Hepatocyte (in vitro differentiated cells): ENCODE results near the gene ANKRD10. TPM values are rescaled to one million over a fixed set of nuclear protein-coding genes. Genes with fewer than 3 reads are reported as not detected.

ENCODE experiments used
- DNase-seq: peaks from one replicate; pipeline ENCODE4 v3.0.0-alpha.2; 2016; ENCODE audit warnings: low spot score
- H2AFZ ChIP-seq: fragments of 200-600 bp; sonication (generic); 2 replicates; pipeline ENCODE4 v1.6.0; 2016; ENCODE audit warnings: antibody characterized with exemption, mild to moderate bottlenecking
- H3K27ac ChIP-seq: fragments of 200-600 bp; sonication (generic); 2 replicates; pipeline ENCODE4 v1.5.1; 2016; ENCODE audit warnings: mild to moderate bottlenecking
- H3K27me3 ChIP-seq: fragments of 200-600 bp; sonication (generic); 2 replicates; pipeline ENCODE4 v1.6.1; 2016
- H3K36me3 ChIP-seq: fragments of 200-600 bp; sonication (generic); replicated peaks from 2 replicates; pipeline ENCODE4 v1.5.1; 2016; ENCODE audit warnings: low read depth; ENCODE audit not compliant: insufficient read depth
- H3K4me1 ChIP-seq: fragments of 200-600 bp; sonication (generic); 2 replicates; pipeline ENCODE4 v1.5.1; 2016; ENCODE audit warnings: mild to moderate bottlenecking, moderate library complexity; ENCODE audit not compliant: insufficient read depth
- H3K4me2 ChIP-seq: fragments of 200-600 bp; sonication (generic); 2 replicates; pipeline ENCODE4 v1.6.0; 2016
- H3K4me3 ChIP-seq: fragments of 200-600 bp; sonication (generic); 2 replicates; pipeline ENCODE4 v1.5.1; 2016; ENCODE audit warnings: mild to moderate bottlenecking
- H3K79me2 ChIP-seq: fragments of 200-600 bp; sonication (generic); 2 replicates; pipeline ENCODE4 v1.6.0; 2017; ENCODE audit warnings: mild to moderate bottlenecking
- H3K9me2 ChIP-seq: fragments of 200-600 bp; sonication (generic); replicated peaks from 2 replicates; pipeline ENCODE4 v1.6.0; 2017; ENCODE audit warnings: mild to moderate bottlenecking; ENCODE audit not compliant: insufficient read depth
- H3K9me3 ChIP-seq: fragments of 200-600 bp; sonication (generic); 2 replicates; pipeline ENCODE4 v1.5.1; 2016; ENCODE audit warnings: low read depth, mild to moderate bottlenecking
- H4K20me1 ChIP-seq: fragments of 200-600 bp; sonication (generic); 2 replicates; pipeline ENCODE4 v1.6.0; 2016; ENCODE audit warnings: mild to moderate bottlenecking; ENCODE audit not compliant: insufficient read depth, poor library complexity, severe bottlenecking
- CTCF ChIP-seq: fragments of 200-600 bp; sonication (generic); IDR thresholded peaks from 2 replicates; pipeline ENCODE4 v1.5.1; 2016; ENCODE audit warnings: antibody characterized with exemption, mild to moderate bottlenecking; ENCODE audit not compliant: poor library complexity
- EZH2 ChIP-seq: fragments of 200-600 bp; sonication (generic); IDR thresholded peaks from 2 replicates; pipeline ENCODE4 v1.6.1; 2016; ENCODE audit warnings: antibody characterized with exemption, mild to moderate bottlenecking, borderline replicate concordance
- EZH2phosphoT487 ChIP-seq: fragments of 200-600 bp; sonication (generic); IDR thresholded peaks from one replicate; pipeline ENCODE4 v1.6.1; 2018; ENCODE audit warnings: antibody characterized with exemption, mild to moderate bottlenecking, low read depth, moderate library complexity; ENCODE audit not compliant: unreplicated experiment, severe bottlenecking
- WGBS: methylation state at CpG from one replicate; pipeline ENCODE4 v1.1.6; 2016; ENCODE audit warnings: low lambda C conversion rate; ENCODE audit errors: missing lambda C conversion rate; 5-methylcytosine and 5-hydroxymethylcytosine counted together
- polyA plus RNA-seq: library from polyadenylated mRNA; unstranded; fragments of >200 nt; fragmentation: Nextera tagmentation; extraction: Ambion mirVana; gene quantifications from 2 replicates; pipeline ENCODE4 v1.2.1, GENCODE V29; 2016
- total RNA-seq: library from RNA; depleted of rRNA; stranded (reverse); fragments of >200 nt; gene quantifications from 2 replicates; pipeline ENCODE4 v1.2.3, GENCODE V29; 2014

ANKRD10 gene
- total and polyA plus RNA-seq, 2 experiments from 2014 or later = 104 to 143 TPM

DNA sequence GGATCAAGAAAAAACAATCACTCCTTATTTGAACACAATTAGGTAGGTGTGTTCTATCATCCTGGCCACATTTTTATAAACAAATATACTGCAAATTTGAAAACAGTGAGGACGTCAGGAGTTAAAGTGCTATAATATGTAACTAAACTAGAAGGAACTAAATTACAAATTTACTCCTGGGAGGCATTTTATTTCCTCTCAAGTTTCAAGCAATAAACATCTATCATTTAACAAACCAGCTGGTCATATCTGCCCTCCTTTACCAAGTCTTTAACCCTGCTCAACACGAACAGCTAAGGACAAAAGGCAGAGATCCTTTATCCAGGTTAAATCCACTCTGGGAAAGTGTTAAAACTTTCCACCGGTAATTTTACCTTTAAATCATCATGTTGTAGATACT is 26.5 kb downstream of the ANKRD10 start:
- Histone ChIP-seq H3K4me3 (no peak overlapping the region), H3K27me3 (no peaks in the 10 kb centered on the region), H3K9me2 (no peaks in the 10 kb centered on the region), H4K20me1 (no peaks in the 10 kb centered on the region), H3K4me2 (no peak overlapping the region), H3K9me3 (no peaks in the 10 kb centered on the region), H3K79me2 (no peaks in the 10 kb centered on the region), H3K36me3 (no peaks in the 10 kb centered on the region), H3K27ac (no peak overlapping the region), H2AFZ (no peak overlapping the region), H3K4me1 (peaks cover 3% of the 10 kb centered on the region)
- DNase-seq = no peak
- WGBS = 71% methylated on average over 3 of the region's 3 CpGs
- TF ChIP-seq EZH2 (no peak), CTCF (no peak), EZH2phosphoT487 (no peak)

DNA sequence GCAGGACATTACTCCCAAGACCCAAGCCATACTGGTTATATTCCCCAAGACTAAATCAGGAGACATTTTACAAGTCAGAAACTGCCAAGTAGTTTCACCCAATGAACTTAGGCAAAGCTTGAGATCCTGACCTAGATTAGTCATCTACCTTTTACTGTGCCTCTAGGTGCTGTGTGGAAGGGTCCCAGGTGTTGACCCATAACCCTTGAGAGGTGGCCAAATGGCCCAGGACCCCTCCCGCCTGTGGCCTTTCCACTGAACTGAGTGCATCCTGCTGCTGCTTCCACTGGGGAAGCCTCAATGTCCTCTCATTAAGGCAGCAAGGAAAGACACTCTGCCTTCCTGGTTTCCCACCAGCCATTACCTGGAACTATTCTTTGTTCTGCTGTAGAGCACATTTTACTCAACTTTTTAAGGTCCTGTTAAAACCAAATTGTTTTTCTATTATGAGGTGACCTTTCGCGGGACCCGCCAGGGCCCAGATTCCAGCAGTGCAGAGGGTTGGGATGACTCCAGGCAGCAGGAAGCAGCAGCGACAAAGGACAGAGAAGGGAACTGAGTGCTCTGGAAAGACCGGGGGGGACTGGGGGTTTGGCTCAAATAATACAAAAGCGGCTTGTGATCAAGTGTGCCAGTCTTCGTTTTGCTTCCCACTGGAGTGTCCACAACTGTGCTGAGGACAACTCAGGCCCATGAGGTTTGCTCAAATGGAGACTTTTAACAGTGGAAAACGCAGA is 27.1 kb downstream of the ANKRD10 start:
- Histone ChIP-seq H3K4me1 (peaks cover 6% of the 10 kb centered on the region), H2AFZ (no peak overlapping the region), H3K27me3 (no peaks in the 10 kb centered on the region), H3K36me3 (no peaks in the 10 kb centered on the region), H3K9me3 (no peaks in the 10 kb centered on the region), H3K9me2 (no peaks in the 10 kb centered on the region), H3K4me2 (no peak overlapping the region), H4K20me1 (no peaks in the 10 kb centered on the region), H3K4me3 (no peak overlapping the region), H3K79me2 (no peaks in the 10 kb centered on the region), H3K27ac (no peak overlapping the region)
- no peak for DNase-seq
- TF ChIP-seq EZH2 (no peak), EZH2phosphoT487 (no peak), CTCF (no peak)
- 84% methylated on average over 9 of the region's 9 CpGs for WGBS

DNA sequence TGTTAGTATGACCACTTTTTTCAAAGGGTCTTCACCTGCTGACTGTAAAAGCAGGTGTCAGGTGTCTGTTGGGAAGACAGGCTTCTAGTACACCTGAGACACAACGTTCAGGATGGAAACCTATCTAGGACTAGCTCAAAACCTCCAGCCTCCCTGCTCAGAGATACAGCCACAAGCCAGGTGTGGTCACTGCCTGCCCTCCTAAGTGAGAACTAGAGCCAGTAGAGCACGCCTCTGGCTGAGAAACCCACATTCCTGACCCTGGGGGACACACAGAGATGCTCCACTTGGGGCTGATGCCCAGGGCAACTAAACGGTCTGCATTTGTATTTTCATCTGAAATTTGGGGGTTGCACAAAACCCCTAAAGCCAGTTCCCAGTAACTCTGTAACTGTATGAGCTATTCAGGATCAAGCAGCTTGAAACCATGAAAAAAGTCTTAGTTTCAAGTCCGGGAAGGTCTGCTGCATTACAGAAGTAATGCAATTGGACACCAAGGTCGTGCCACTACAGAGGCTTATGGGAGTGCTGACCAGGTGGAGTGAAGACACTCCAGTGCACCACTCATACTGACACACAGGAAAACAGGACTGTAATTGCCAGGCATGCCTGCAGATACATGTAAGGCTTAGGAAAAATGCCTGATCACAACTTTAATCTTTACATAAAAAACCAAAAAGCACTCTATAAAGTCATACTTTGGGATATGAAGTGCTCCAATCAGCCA is 27.8 kb downstream of the ANKRD10 start:
- Histone ChIP-seq H3K4me3 (no peak overlapping the region), H2AFZ (no peak overlapping the region), H3K27me3 (no peaks in the 10 kb centered on the region), H3K27ac (no peak overlapping the region), H3K4me1 (peaks cover 6% of the 10 kb centered on the region), H3K9me3 (no peaks in the 10 kb centered on the region), H3K79me2 (no peaks in the 10 kb centered on the region), H3K9me2 (no peaks in the 10 kb centered on the region), H3K36me3 (no peaks in the 10 kb centered on the region), H4K20me1 (no peaks in the 10 kb centered on the region), H3K4me2 (no peak overlapping the region)
- no peak for TF ChIP-seq EZH2phosphoT487
- no peak for DNase-seq
- 72% methylated on average over 5 of the region's 5 CpGs for WGBS
